HepG2 (cell line): ENCODE measurements around the gene FAM149A. TPM values are rescaled to one million over a fixed set of nuclear protein-coding genes. Genes with fewer than 3 reads are reported as not detected.
A peak's percentile ranks its signal among the peaks of the same experiment; 100 is the strongest.

Source experiments
- ASH2L ChIP-seq: fragments of 300-600, 200-600 bp; sonication (generic); IDR thresholded peaks from 2 replicates; pipeline ENCODE4 v1.7.0; 2017; ENCODE audit warnings: low read depth, mild to moderate bottlenecking, moderate library complexity, mixed read lengths, low read length; ENCODE audit not compliant: insufficient read length
- HNF4A ChIP-seq: sonication (generic); formaldehyde crosslinking; IDR thresholded peaks from 2 replicates; pipeline ENCODE4 v1.4.0; 2020; ENCODE audit warnings: missing genetic modification reagents
- KDM2A ChIP-seq: sonication (generic); formaldehyde crosslinking; IDR thresholded peaks from 2 replicates; pipeline ENCODE4 v1.4.0; 2020; ENCODE audit warnings: low read depth, missing genetic modification reagents, borderline replicate concordance
- MTF2 ChIP-seq: sonication (generic); formaldehyde crosslinking; IDR thresholded peaks from 2 replicates; pipeline ENCODE4 v1.5.0; 2020; ENCODE audit warnings: missing genetic modification reagents, borderline replicate concordance
- NCOA2 ChIP-seq: sonication (generic); formaldehyde crosslinking; IDR thresholded peaks from 2 replicates; pipeline ENCODE4 v1.8.0; 2022; ENCODE audit warnings: inconsistent platforms
- NR2F1 ChIP-seq, 2 experiments: fragments of 450-650 bp in 1 of 2; formaldehyde crosslinking in 1 of 2; IDR thresholded peaks; 2 replicates each; pipeline versions ENCODE4 v1.5.0 to v1.6.1; 2016 to 2020; ENCODE audit warnings: mild to moderate bottlenecking in 1 of 2, missing compliant biosample characterization in 1 of 2, missing genetic modification reagents in 1 of 2, moderate library complexity in 1 of 2
- SIX1 ChIP-seq: sonication (generic); formaldehyde crosslinking; IDR thresholded peaks from 2 replicates; pipeline ENCODE4 v1.4.0; 2020; ENCODE audit warnings: missing genetic modification reagents, borderline replicate concordance
- TARDBP ChIP-seq: sonication (generic); formaldehyde crosslinking; IDR thresholded peaks from 2 replicates; pipeline ENCODE4 v1.8.0; 2022; ENCODE audit warnings: mild to moderate bottlenecking, missing genetic modification reagents
- ZEB1 ChIP-seq: IDR thresholded peaks from 2 replicates; pipeline ENCODE4 v1.6.1; 2012; ENCODE audit warnings: mild to moderate bottlenecking, low read depth, inconsistent platforms; ENCODE audit not compliant: insufficient replicate concordance
- ZNF10 ChIP-seq: sonication (generic); formaldehyde crosslinking; IDR thresholded peaks from 2 replicates; pipeline ENCODE4 v1.4.0; 2020; ENCODE audit warnings: mild to moderate bottlenecking, low read depth, missing genetic modification reagents, borderline replicate concordance
- ZNF256 ChIP-seq: sonication (generic); formaldehyde crosslinking; conservative IDR thresholded peaks from 2 replicates; pipeline ENCODE4 v1.4.0; 2020; ENCODE audit warnings: missing genetic modification reagents
- ZNF329 ChIP-seq: sonication (generic); formaldehyde crosslinking; IDR thresholded peaks from 2 replicates; pipeline ENCODE4 v1.9.0; 2021; ENCODE audit warnings: low read depth, mild to moderate bottlenecking, missing genetic modification reagents
- ZNF607 ChIP-seq: sonication (generic); formaldehyde crosslinking; IDR thresholded peaks from 2 replicates; pipeline ENCODE4 v1.5.1; 2020; ENCODE audit warnings: missing genetic modification reagents, mild to moderate bottlenecking, borderline replicate concordance
- ZNF776 ChIP-seq: sonication (generic); formaldehyde crosslinking; IDR thresholded peaks from 2 replicates; pipeline ENCODE4 v1.4.0; 2020; ENCODE audit warnings: mild to moderate bottlenecking, missing genetic modification reagents
- ZNF83 ChIP-seq: sonication (generic); formaldehyde crosslinking; IDR thresholded peaks from 2 replicates; pipeline ENCODE4 v1.4.0; 2020; ENCODE audit warnings: missing genetic modification reagents, mild to moderate bottlenecking, borderline replicate concordance
- ZNF883 ChIP-seq: sonication (generic); formaldehyde crosslinking; IDR thresholded peaks from 2 replicates; pipeline ENCODE4 v1.5.1; 2020; ENCODE audit warnings: mild to moderate bottlenecking, missing genetic modification reagents; ENCODE audit errors: not compliant biosample characterization
- polyA plus RNA-seq, 8 experiments: library from polyadenylated mRNA; depleted of rRNA in 3 of 8; stranded (reverse) in 7 of 8; unstranded in 1 of 8; fragments of >200 nt; fragmentation: Illumina TruSeq in 4 of 8; extraction: Trizol in 4 of 8; gene quantifications; 2 replicates each; pipeline versions ENCODE4 v1.2.1 to v1.2.3, GENCODE V29; 2011 to 2016; ENCODE audit warnings: low read depth in 4 of 8, missing spikeins in 1 of 8, mixed read lengths in 1 of 8; ENCODE audit not compliant: insufficient read depth in 1 of 8
- total RNA-seq, 5 experiments: library from RNA; depleted of rRNA; stranded (reverse); fragments of >200 nt; fragmentation: Illumina TruSeq; extraction: Trizol; gene quantifications; 2 replicates each; pipeline ENCODE4 v1.2.3, GENCODE V29; 2016; ENCODE audit warnings: low read depth in 1 of 5
- TF ChIP-seq, protein P1 (sequence below): sonication (generic); formaldehyde crosslinking; IDR thresholded peaks from 2 replicates; pipeline ENCODE4 v1.4.0; 2020; ENCODE audit warnings: missing genetic modification reagents
- TF ChIP-seq, protein P2 (sequence below): sonication (generic); formaldehyde crosslinking; IDR thresholded peaks from 2 replicates; pipeline ENCODE4 v1.5.0; 2020; ENCODE audit warnings: mild to moderate bottlenecking, missing genetic modification reagents, moderate library complexity
- TF ChIP-seq, protein P3 (sequence below): sonication (generic); formaldehyde crosslinking; IDR thresholded peaks from 2 replicates; pipeline ENCODE4 v1.4.0; 2020; ENCODE audit warnings: missing genetic modification reagents
- TF ChIP-seq, protein P4 (sequence below): sonication (generic); formaldehyde crosslinking; IDR thresholded peaks from 2 replicates; pipeline ENCODE4 v1.5.0; 2020; ENCODE audit warnings: mild to moderate bottlenecking, missing genetic modification reagents

FAM149A gene
- total and polyA plus RNA-seq, 2 of the 13 experiments (the other 11 are each of a cell fraction or from before 2014, with no cell fraction given): not detected

DNA sequence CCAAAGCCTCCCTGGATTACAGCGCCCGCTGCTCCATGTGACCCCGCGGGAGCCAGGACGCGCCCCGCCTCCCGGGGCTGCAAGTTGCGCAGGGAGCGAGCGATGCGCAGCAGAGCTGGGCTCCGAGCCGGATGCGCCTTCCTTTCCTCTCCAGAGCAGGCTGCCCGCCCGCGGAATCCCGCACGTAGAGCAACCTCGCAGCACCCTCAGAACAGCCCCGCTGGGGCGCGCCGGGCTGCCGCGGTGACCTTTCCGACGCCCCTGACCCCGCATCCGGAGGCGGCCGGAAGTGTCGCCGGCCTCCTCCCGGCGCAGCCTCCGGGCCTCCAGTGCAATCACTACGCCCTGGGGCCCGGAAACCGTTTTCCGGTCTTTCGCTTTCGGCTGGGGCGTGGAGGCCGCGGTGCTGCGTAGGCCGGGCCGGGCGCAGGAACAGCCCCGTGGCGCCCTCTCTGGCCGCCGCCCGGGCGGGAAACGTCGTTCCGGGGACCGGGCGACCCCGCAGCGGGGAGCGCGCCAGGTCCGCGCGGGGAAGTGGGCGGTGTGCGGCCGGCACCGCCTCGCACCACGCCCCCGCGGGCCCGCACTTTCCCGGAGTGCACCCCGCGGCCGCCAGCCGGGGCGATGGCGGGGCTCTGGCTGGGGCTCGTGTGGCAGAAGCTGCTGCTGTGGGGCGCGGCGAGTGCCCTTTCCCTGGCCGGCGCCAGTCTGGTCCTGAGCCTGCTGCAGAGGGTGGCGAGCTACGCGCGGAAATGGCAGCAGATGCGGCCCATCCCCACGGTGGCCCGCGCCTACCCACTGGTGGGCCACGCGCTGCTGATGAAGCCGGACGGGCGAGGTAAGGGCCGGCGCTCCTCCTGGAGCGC lies 86.9 kb downstream of the FAM149A start, which contains the start of gene CYP4V2 (continued):
- TF ChIP-seq ZNF10 (no peak), ZNF83 (CRISPR knock-in tag) (no peak), ZNF607 (CRISPR knock-in tag) (peak; percentile 29; the same call in 1 of the 2 replicates), SIX1 (CRISPR knock-in tag) (no peak), NCOA2 (CRISPR knock-in tag) (no peak), TARDBP (CRISPR knock-in tag) (peak; percentile 70), NR2F1 (CRISPR knock-in tag; IDR thresholded peaks at IDR 0.05) (peak; percentile 82 to 97), KDM2A (CRISPR knock-in tag) (peak; percentile 87), ZNF776 (CRISPR knock-in tag) (peak; percentile 79), ASH2L (peak; percentile 87), ZNF329 (CRISPR knock-in tag) (peak; percentile 9; the same call in 1 of the 2 replicates), ZEB1 (peak; percentile 17), HNF4A (peak; percentile 40; the same call in 1 of the 2 replicates), MTF2 (CRISPR knock-in tag) (peak; percentile 33; the same call in 1 of the 2 replicates), ZNF883 (CRISPR knock-in tag) (peak; percentile 61), ZNF256 (no peak)
- TF ChIP-seq, protein P1, sequence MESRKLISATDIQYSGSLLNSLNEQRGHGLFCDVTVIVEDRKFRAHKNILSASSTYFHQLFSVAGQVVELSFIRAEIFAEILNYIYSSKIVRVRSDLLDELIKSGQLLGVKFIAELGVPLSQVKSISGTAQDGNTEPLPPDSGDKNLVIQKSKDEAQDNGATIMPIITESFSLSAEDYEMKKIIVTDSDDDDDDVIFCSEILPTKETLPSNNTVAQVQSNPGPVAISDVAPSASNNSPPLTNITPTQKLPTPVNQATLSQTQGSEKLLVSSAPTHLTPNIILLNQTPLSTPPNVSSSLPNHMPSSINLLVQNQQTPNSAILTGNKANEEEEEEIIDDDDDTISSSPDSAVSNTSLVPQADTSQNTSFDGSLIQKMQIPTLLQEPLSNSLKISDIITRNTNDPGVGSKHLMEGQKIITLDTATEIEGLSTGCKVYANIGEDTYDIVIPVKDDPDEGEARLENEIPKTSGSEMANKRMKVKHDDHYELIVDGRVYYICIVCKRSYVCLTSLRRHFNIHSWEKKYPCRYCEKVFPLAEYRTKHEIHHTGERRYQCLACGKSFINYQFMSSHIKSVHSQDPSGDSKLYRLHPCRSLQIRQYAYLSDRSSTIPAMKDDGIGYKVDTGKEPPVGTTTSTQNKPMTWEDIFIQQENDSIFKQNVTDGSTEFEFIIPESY (CRISPR knock-in tag): peak; percentile 44; the same call in 1 of the 2 replicates
- TF ChIP-seq, protein P2, sequence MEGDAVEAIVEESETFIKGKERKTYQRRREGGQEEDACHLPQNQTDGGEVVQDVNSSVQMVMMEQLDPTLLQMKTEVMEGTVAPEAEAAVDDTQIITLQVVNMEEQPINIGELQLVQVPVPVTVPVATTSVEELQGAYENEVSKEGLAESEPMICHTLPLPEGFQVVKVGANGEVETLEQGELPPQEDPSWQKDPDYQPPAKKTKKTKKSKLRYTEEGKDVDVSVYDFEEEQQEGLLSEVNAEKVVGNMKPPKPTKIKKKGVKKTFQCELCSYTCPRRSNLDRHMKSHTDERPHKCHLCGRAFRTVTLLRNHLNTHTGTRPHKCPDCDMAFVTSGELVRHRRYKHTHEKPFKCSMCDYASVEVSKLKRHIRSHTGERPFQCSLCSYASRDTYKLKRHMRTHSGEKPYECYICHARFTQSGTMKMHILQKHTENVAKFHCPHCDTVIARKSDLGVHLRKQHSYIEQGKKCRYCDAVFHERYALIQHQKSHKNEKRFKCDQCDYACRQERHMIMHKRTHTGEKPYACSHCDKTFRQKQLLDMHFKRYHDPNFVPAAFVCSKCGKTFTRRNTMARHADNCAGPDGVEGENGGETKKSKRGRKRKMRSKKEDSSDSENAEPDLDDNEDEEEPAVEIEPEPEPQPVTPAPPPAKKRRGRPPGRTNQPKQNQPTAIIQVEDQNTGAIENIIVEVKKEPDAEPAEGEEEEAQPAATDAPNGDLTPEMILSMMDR (CRISPR knock-in tag): peak; percentile 57
- TF ChIP-seq, protein P3, sequence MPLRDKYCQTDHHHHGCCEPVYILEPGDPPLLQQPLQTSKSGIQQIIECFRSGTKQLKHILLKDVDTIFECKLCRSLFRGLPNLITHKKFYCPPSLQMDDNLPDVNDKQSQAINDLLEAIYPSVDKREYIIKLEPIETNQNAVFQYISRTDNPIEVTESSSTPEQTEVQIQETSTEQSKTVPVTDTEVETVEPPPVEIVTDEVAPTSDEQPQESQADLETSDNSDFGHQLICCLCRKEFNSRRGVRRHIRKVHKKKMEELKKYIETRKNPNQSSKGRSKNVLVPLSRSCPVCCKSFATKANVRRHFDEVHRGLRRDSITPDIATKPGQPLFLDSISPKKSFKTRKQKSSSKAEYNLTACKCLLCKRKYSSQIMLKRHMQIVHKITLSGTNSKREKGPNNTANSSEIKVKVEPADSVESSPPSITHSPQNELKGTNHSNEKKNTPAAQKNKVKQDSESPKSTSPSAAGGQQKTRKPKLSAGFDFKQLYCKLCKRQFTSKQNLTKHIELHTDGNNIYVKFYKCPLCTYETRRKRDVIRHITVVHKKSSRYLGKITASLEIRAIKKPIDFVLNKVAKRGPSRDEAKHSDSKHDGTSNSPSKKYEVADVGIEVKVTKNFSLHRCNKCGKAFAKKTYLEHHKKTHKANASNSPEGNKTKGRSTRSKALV (CRISPR knock-in tag): peak; percentile 94
- TF ChIP-seq, protein P4, sequence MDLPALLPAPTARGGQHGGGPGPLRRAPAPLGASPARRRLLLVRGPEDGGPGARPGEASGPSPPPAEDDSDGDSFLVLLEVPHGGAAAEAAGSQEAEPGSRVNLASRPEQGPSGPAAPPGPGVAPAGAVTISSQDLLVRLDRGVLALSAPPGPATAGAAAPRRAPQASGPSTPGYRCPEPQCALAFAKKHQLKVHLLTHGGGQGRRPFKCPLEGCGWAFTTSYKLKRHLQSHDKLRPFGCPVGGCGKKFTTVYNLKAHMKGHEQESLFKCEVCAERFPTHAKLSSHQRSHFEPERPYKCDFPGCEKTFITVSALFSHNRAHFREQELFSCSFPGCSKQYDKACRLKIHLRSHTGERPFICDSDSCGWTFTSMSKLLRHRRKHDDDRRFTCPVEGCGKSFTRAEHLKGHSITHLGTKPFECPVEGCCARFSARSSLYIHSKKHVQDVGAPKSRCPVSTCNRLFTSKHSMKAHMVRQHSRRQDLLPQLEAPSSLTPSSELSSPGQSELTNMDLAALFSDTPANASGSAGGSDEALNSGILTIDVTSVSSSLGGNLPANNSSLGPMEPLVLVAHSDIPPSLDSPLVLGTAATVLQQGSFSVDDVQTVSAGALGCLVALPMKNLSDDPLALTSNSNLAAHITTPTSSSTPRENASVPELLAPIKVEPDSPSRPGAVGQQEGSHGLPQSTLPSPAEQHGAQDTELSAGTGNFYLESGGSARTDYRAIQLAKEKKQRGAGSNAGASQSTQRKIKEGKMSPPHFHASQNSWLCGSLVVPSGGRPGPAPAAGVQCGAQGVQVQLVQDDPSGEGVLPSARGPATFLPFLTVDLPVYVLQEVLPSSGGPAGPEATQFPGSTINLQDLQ (CRISPR knock-in tag): peak; percentile 85
